ENCODE results near the gene FBXO8.

Gene FBXO8

DNA sequence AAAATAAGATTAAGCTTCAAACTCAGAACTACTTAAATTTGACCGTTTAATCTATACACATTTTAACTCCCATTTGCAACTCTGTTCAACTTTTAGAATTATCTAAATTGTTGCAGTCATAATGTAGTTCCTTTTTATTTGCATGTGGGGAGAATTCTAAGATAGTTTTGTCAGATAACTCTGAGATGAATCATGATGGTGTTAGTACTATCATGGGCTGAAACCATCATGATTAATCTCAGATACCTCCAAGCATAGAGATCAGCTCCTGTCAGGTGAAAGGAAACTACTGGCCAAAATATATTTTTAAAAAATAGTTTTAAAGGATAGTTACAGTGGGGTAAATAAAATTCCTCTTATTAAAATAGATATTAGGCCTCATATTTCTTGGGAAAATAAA, 39.0 kb downstream of the FBXO8 start:
- H3K4me1 ChIP-seq (ENCODE audit: control insufficient read depth in 1 of 2, insufficient read depth in 1 of 2, low read depth in 1 of 2, low read length in 1 of 2), result no peaks in the 10 kb centered on the region

DNA sequence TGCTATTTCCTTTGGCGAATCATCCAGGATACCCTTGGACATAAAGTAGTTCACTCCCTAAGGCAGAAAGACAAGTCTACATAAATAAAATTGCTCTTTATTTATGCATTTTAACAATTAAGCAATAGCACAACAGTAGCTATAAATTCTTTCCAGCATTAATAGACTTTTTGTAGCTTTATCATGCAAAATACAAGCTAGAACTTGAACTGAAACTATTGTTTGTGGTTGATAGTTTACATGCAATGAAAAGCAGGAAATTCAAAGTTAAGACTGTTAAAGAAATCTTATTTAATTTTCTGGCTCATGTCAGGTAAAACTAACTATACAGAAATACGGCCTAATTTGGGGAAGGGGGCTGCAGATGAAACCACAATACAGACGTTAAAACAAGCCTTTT, 42.3 kb downstream of the FBXO8 start:
- Histone ChIP-seq H3K4me3 (ENCODE audit: low read depth in 1 of 2, low read length in 1 of 2) (no peak overlapping the region), H3K27me3 (no peaks in the 10 kb centered on the region), H3K36me3 (peaks cover 34% of the 10 kb centered on the region), H3K9me3 (no peaks in the 10 kb centered on the region), H3K27ac (no peak overlapping the region), H3K4me1 (ENCODE audit: control insufficient read depth in 1 of 2, insufficient read depth in 1 of 2, low read depth in 1 of 2, low read length in 1 of 2) (no peaks in the 10 kb centered on the region)
- TF ChIP-seq, protein P1, sequence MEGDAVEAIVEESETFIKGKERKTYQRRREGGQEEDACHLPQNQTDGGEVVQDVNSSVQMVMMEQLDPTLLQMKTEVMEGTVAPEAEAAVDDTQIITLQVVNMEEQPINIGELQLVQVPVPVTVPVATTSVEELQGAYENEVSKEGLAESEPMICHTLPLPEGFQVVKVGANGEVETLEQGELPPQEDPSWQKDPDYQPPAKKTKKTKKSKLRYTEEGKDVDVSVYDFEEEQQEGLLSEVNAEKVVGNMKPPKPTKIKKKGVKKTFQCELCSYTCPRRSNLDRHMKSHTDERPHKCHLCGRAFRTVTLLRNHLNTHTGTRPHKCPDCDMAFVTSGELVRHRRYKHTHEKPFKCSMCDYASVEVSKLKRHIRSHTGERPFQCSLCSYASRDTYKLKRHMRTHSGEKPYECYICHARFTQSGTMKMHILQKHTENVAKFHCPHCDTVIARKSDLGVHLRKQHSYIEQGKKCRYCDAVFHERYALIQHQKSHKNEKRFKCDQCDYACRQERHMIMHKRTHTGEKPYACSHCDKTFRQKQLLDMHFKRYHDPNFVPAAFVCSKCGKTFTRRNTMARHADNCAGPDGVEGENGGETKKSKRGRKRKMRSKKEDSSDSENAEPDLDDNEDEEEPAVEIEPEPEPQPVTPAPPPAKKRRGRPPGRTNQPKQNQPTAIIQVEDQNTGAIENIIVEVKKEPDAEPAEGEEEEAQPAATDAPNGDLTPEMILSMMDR (IDR thresholded peaks at IDR 0.05), result no peak

More for the DNA sequence above, 39.0 kb downstream of the FBXO8 start:
- Histone ChIP-seq H3K9me3 (no peaks in the 10 kb centered on the region), H3K4me3 (ENCODE audit: low read depth in 1 of 2, low read length in 1 of 2) (no peak overlapping the region), H3K27me3 (no peaks in the 10 kb centered on the region), H3K36me3 (peaks cover 5% of the 10 kb centered on the region), H3K27ac (no peak overlapping the region)
- TF ChIP-seq, protein P1 (IDR thresholded peaks at IDR 0.05), result no peak

DNA sequence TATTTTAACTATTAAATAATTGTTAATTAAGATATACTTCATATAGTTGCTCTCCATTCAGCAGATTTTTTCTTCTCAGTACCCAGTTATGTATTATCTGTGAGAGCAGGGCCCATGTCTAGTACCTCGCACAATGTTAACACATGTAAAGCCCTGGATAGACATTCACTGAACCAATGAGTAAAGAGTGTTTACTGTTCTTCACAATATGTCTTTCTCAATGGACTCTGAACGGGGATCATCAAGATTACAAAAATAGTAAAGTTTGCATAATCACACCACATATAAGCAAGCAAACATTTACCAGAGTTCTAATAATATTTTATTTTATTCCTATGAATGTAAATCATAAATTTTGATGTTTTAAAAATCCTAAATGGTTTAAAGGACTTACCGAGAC, 47.1 kb downstream of the FBXO8 start:
- TF ChIP-seq, protein P1 (IDR thresholded peaks at IDR 0.05), result no peak
- H3K27ac ChIP-seq, result no peak overlapping the region
- no peaks in the 10 kb centered on the region for H3K27me3 ChIP-seq
- no peaks in the 10 kb centered on the region for H3K4me1 ChIP-seq (ENCODE audit: control insufficient read depth in 1 of 2, insufficient read depth in 1 of 2, low read depth in 1 of 2, low read length in 1 of 2)
- H3K9me3 ChIP-seq, result no peaks in the 10 kb centered on the region
- H3K4me3 ChIP-seq (ENCODE audit: low read depth in 1 of 2, low read length in 1 of 2), result no peak overlapping the region
- H3K36me3 ChIP-seq, result peaks cover 45% of the 10 kb centered on the region

DNA sequence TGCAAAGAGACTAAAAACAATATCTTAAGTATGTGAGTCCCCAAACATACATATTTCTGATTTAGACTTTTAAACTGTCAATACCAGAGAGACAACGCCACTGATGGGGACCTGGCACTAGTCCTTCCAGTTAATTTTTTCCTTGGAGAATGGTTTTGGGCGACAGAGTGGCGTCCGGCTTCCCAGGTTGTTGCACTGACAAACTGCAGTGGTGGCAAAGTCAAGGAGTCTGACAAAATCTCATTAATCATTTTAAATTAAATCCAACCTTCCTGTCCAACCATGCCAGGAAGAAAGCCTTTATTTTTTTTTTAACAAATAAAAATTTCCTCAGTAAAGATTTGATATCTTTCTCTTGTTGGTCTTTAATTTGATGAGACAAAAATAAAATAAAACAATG, 52.8 kb downstream of the FBXO8 start:
- H3K4me1 ChIP-seq (ENCODE audit: control insufficient read depth in 1 of 2, insufficient read depth in 1 of 2, low read depth in 1 of 2, low read length in 1 of 2), result no peaks in the 10 kb centered on the region
- TF ChIP-seq, protein P1 (IDR thresholded peaks at IDR 0.05), result no peak

DNA sequence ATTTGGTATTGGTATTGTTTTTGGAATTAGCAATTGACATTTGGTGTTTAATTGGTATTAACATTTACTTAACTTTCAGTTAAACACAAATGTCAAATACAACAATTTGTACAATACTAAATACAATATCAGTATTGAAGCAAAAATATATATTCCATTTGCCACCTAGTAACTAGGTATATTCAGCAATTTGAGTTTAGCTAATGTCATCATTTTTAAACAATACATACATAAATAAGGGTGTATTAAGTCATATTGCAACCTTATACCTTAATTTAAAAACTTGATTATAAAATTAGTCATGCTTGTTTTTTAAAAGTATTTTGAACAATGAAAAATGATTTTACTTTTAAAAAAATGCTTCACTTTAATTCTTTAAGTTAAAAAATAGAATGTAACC, 53.3 kb downstream of the FBXO8 start:
- peaks cover 45% of the 10 kb centered on the region for H3K27me3 ChIP-seq
- TF ChIP-seq, protein P1 (IDR thresholded peaks at IDR 0.05), result no peak

More for the DNA sequence above, 52.8 kb downstream of the FBXO8 start:
- H3K36me3 ChIP-seq, result peaks cover 6% of the 10 kb centered on the region
- H3K27ac ChIP-seq, result no peak overlapping the region
- H3K4me3 ChIP-seq (ENCODE audit: low read depth in 1 of 2, low read length in 1 of 2), result no peak overlapping the region
- H3K9me3 ChIP-seq, result no peaks in the 10 kb centered on the region
- peaks cover 40% of the 10 kb centered on the region for H3K27me3 ChIP-seq

DNA sequence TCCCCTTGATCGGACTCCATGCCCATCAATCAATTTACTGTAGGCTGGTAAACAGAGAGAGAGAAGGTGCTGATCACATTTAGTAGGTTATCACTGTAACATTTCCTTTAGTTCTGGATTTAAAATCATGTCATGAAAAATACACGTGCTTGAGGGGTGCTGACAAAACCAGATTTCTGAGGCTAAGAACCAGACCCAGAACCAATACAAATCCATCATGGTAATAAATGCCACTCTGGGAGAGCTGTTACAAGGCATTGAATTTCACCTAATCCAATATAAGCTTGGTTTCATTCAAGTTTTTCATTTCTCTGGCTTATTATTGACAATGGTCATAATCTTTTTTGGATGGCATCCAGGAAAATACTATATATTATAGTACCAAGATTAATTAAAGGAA, 54.5 kb downstream of the FBXO8 start:
- Histone ChIP-seq H3K4me1 (ENCODE audit: control insufficient read depth in 1 of 2, insufficient read depth in 1 of 2, low read depth in 1 of 2, low read length in 1 of 2) (no peaks in the 10 kb centered on the region), H3K36me3 (no peaks in the 10 kb centered on the region), H3K27me3 (peaks cover 53% of the 10 kb centered on the region), H3K27ac (no peak overlapping the region), H3K9me3 (no peaks in the 10 kb centered on the region), H3K4me3 (ENCODE audit: low read depth in 1 of 2, low read length in 1 of 2) (no peak overlapping the region)
- TF ChIP-seq, protein P1 (IDR thresholded peaks at IDR 0.05), result no peak

More for the DNA sequence above, 53.3 kb downstream of the FBXO8 start:
- H3K36me3 ChIP-seq, result peaks cover under 1% of the 10 kb centered on the region
- no peaks in the 10 kb centered on the region for H3K4me1 ChIP-seq (ENCODE audit: control insufficient read depth in 1 of 2, insufficient read depth in 1 of 2, low read depth in 1 of 2, low read length in 1 of 2)
- H3K9me3 ChIP-seq, result no peaks in the 10 kb centered on the region
- no peak overlapping the region for H3K27ac ChIP-seq
- no peak overlapping the region for H3K4me3 ChIP-seq (ENCODE audit: low read depth in 1 of 2, low read length in 1 of 2)

Measured in neutrophil (primary cell).